Vagina (tissue), 2 donors: ENCODE measurements around the gene SRPK3. TPM values are rescaled to one million over a fixed set of nuclear protein-coding genes. Genes with fewer than 3 reads are reported as not detected.

Experiments
- DNase-seq, 2 donors: peaks; one replicate each; pipeline ENCODE4 v3.0.0-alpha.2; 2017; ENCODE audit errors: extremely low spot score in 2 of 2
- H3K27ac ChIP-seq: fragments of 200-600 bp; sonication (generic); one replicate; pipeline ENCODE4 v1.5.1; 2019
- H3K27me3 ChIP-seq: fragments of 200-600 bp; sonication (generic); one replicate; pipeline ENCODE4 v1.5.1; 2019
- H3K36me3 ChIP-seq, 2 donors: fragments of 200-600 bp; sonication (generic); one replicate each; pipeline ENCODE4 v1.5.1; 2017 to 2019
- H3K4me1 ChIP-seq: fragments of 200-600 bp; sonication (generic); one replicate; pipeline ENCODE4 v1.5.1; 2019
- H3K4me3 ChIP-seq, 2 donors: fragments of 200-600 bp; sonication (generic); 1 replicate in 1 of 2; 2 replicates in 1 of 2; pipeline ENCODE4 v1.5.1; 2016 to 2019
- H3K9me3 ChIP-seq: fragments of 200-600 bp; sonication (generic); one replicate; pipeline ENCODE4 v1.5.1; 2019
- CTCF ChIP-seq, 3 experiments: fragments of 450-650 bp in 2 of 3; fragments of 200-600 bp in 1 of 3; sonication (generic) in 1 of 3; IDR thresholded peaks; one replicate each; pipeline ENCODE4 v1.5.1; 2017 to 2019; ENCODE audit warnings: antibody characterized with exemption in 3 of 3, mild to moderate bottlenecking in 2 of 3, moderate library complexity in 2 of 3
- POLR2A ChIP-seq, 2 donors: fragments of 450-650 bp; IDR thresholded peaks; one replicate each; pipeline ENCODE4 v1.6.1; 2017; ENCODE audit warnings: antibody characterized with exemption in 2 of 2, mild to moderate bottlenecking in 2 of 2, moderate library complexity in 2 of 2
- POLR2AphosphoS5 ChIP-seq, 2 donors: sonication (generic); formaldehyde crosslinking; IDR thresholded peaks; one replicate each; pipeline ENCODE4 v1.9.0; 2017; ENCODE audit warnings: antibody characterized with exemption in 2 of 2, mild to moderate bottlenecking in 2 of 2, low read depth in 1 of 2; ENCODE audit not compliant: insufficient read depth in 1 of 2
- intact Hi-C: fragments of 100-400 bp; cut with DNase I; formaldehyde crosslinking; loops from one replicate; pipeline ENCODE4 v1.15.1; 2023
- total RNA-seq: library from RNA; depleted of rRNA; stranded (reverse); fragments of >200 nt; gene quantifications from one replicate; pipeline ENCODE4 v1.2.3, GENCODE V29; 2016

SRPK3 gene
- total RNA-seq, 1 donor from 2014 or later = 0.25 TPM

- H3K27ac ChIP-seq = no peak overlapping the region
- no peaks in the 10 kb centered on the region for H3K27me3 ChIP-seq
- intact Hi-C loops = no loop called here
- no peak for DNase-seq
- H3K36me3 ChIP-seq = no peaks in the 10 kb centered on the region
- TF ChIP-seq CTCF (IDR thresholded peaks at IDR 0.05) = no peak
- TF ChIP-seq POLR2A (IDR thresholded peaks at IDR 0.05) = no peak
- H3K9me3 ChIP-seq = no peaks in the 10 kb centered on the region
- peaks cover 30% of the 10 kb centered on the region for H3K4me1 ChIP-seq
- no peak overlapping the region for H3K4me3 ChIP-seq
Observed at GRCh38 chrX:153766871-153767673, 13.8 kb upstream of the SRPK3 start.

- H3K9me3 ChIP-seq = no peaks in the 10 kb centered on the region
- H3K27ac ChIP-seq = no peak overlapping the region
- DNase-seq = no peak
- H3K4me3 ChIP-seq = no peak overlapping the region
- H3K4me1 ChIP-seq = peaks cover 30% of the 10 kb centered on the region
- intact Hi-C loops = no loop called here
- H3K27me3 ChIP-seq = no peaks in the 10 kb centered on the region
- TF ChIP-seq CTCF (IDR thresholded peaks at IDR 0.05) = no peak
- no peak for TF ChIP-seq POLR2A (IDR thresholded peaks at IDR 0.05)
- no peak for TF ChIP-seq POLR2AphosphoS5 (IDR thresholded peaks at IDR 0.05; ENCODE audit: insufficient read depth in 1 of 2, low read depth in 1 of 2)
- H3K36me3 ChIP-seq = no peaks in the 10 kb centered on the region
Observed at GRCh38 chrX:153767674-153768055, 13.2 kb upstream of the SRPK3 start.

GRCh38 chrX:153768311-153769157, 12.3 kb upstream of the SRPK3 start:
- no peaks in the 10 kb centered on the region for H3K27me3 ChIP-seq
- intact Hi-C loops = no loop called here
- no peak for DNase-seq

GRCh38 chrX:153769158-153769864, 11.5 kb upstream of the SRPK3 start:
- intact Hi-C loops = no loop called here
- H3K4me1 ChIP-seq = peaks cover 27% of the 10 kb centered on the region
- no peaks in the 10 kb centered on the region for H3K9me3 ChIP-seq
- no peak overlapping the region for H3K4me3 ChIP-seq
- no peak for TF ChIP-seq POLR2A (IDR thresholded peaks at IDR 0.05)
- no peak for TF ChIP-seq POLR2AphosphoS5 (IDR thresholded peaks at IDR 0.05; ENCODE audit: insufficient read depth in 1 of 2, low read depth in 1 of 2)
- no peaks in the 10 kb centered on the region for H3K36me3 ChIP-seq
- no peak for DNase-seq
- H3K27me3 ChIP-seq = no peaks in the 10 kb centered on the region
- no peak overlapping the region for H3K27ac ChIP-seq

More at GRCh38 chrX:153768311-153769157, 12.3 kb upstream of the SRPK3 start:
- Histone ChIP-seq H3K27ac (no peak overlapping the region), H3K36me3 (no peaks in the 10 kb centered on the region), H3K9me3 (no peaks in the 10 kb centered on the region), H3K4me1 (peaks cover 30% of the 10 kb centered on the region), H3K4me3 (no peak overlapping the region)
- TF ChIP-seq POLR2A (IDR thresholded peaks at IDR 0.05) (no peak), POLR2AphosphoS5 (IDR thresholded peaks at IDR 0.05; ENCODE audit: insufficient read depth in 1 of 2, low read depth in 1 of 2) (no peak), CTCF (IDR thresholded peaks at IDR 0.05) (no peak)

GRCh38 chrX:153769865-153770600, 10.8 kb upstream of the SRPK3 start:
- Histone ChIP-seq H3K27ac (no peak overlapping the region), H3K9me3 (no peaks in the 10 kb centered on the region), H3K27me3 (no peaks in the 10 kb centered on the region), H3K4me3 (no peak overlapping the region), H3K4me1 (peaks cover 20% of the 10 kb centered on the region), H3K36me3 (no peaks in the 10 kb centered on the region)
- intact Hi-C loops = no loop called here
- no peak for DNase-seq
- TF ChIP-seq POLR2A (IDR thresholded peaks at IDR 0.05) (no peak), CTCF (IDR thresholded peaks at IDR 0.05) (no peak), POLR2AphosphoS5 (IDR thresholded peaks at IDR 0.05; ENCODE audit: insufficient read depth in 1 of 2, low read depth in 1 of 2) (no peak)
